ENCODE data around the gene TEAD1. TPM values are rescaled to one million over a fixed set of nuclear protein-coding genes. Genes with fewer than 3 reads are reported as not detected.

TEAD1 gene
- total and polyA plus RNA-seq, 9 of the 15 experiments (the other 6 are each of a cell fraction or from before 2014, with no cell fraction given): 1.7 to 17.7 (median 10.8) TPM

DNA sequence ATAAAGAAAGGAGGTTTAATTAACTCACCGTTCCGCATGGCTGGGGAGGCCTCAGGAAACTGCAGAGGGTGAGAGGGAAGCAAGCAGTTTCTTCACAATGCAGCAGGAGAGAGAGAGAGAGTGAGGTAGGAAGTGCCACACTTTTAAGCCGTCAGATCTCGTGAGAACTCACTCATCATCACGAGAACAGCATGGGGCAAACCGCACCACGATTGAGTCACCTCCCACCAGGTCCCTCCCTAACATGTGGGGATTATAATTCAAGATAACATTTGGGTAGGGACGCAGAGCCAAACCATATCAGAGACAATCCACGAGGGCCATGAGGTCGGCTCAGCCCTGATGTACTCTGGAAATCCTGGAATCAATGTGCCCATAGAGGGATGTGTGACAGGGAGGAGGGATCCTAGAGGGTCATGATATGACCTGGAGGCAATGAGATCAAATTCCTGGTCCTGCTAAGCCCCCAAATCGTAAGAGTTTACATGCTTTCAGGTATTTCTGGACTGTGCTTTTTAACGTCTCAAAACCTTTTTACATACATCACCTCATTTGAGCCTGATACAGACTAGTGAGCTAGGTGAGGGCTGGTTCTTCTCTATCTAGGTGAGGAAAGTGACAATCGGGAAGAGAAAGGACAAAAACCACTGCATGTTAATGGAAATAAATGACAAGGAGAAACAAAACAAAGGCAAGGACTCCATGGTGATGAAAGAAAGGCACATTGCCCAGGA is 315.4 kb downstream of the TEAD1 start (continued):
- TF ChIP-seq, protein P1, sequence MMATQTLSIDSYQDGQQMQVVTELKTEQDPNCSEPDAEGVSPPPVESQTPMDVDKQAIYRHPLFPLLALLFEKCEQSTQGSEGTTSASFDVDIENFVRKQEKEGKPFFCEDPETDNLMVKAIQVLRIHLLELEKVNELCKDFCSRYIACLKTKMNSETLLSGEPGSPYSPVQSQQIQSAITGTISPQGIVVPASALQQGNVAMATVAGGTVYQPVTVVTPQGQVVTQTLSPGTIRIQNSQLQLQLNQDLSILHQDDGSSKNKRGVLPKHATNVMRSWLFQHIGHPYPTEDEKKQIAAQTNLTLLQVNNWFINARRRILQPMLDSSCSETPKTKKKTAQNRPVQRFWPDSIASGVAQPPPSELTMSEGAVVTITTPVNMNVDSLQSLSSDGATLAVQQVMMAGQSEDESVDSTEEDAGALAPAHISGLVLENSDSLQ (IDR thresholded peaks at IDR 0.05): peak; percentile 55; the same call in 1 of the 2 replicates
- TF ChIP-seq CHD4 (IDR thresholded peaks at IDR 0.05; ENCODE audit: insufficient read depth, insufficient replicate concordance, low read depth, low read length, poor library complexity, severe bottlenecking): no peak
- TF ChIP-seq CBX5 (IDR thresholded peaks at IDR 0.05; ENCODE audit: borderline replicate concordance, low read depth): no peak
- TF ChIP-seq GTF2E2 (tag; IDR thresholded peaks at IDR 0.05): no peak
- no peak for TF ChIP-seq SIN3B (IDR thresholded peaks at IDR 0.05; ENCODE audit: low read depth)
- TF ChIP-seq, protein P2, sequence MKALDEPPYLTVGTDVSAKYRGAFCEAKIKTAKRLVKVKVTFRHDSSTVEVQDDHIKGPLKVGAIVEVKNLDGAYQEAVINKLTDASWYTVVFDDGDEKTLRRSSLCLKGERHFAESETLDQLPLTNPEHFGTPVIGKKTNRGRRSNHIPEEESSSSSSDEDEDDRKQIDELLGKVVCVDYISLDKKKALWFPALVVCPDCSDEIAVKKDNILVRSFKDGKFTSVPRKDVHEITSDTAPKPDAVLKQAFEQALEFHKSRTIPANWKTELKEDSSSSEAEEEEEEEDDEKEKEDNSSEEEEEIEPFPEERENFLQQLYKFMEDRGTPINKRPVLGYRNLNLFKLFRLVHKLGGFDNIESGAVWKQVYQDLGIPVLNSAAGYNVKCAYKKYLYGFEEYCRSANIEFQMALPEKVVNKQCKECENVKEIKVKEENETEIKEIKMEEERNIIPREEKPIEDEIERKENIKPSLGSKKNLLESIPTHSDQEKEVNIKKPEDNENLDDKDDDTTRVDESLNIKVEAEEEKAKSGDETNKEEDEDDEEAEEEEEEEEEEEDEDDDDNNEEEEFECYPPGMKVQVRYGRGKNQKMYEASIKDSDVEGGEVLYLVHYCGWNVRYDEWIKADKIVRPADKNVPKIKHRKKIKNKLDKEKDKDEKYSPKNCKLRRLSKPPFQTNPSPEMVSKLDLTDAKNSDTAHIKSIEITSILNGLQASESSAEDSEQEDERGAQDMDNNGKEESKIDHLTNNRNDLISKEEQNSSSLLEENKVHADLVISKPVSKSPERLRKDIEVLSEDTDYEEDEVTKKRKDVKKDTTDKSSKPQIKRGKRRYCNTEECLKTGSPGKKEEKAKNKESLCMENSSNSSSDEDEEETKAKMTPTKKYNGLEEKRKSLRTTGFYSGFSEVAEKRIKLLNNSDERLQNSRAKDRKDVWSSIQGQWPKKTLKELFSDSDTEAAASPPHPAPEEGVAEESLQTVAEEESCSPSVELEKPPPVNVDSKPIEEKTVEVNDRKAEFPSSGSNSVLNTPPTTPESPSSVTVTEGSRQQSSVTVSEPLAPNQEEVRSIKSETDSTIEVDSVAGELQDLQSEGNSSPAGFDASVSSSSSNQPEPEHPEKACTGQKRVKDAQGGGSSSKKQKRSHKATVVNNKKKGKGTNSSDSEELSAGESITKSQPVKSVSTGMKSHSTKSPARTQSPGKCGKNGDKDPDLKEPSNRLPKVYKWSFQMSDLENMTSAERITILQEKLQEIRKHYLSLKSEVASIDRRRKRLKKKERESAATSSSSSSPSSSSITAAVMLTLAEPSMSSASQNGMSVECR (CRISPR knock-in tag; IDR thresholded peaks at IDR 0.05): peak; percentile 47; the same call in 1 of the 2 replicates
- TF ChIP-seq CBX8 (IDR thresholded peaks at IDR 0.05; ENCODE audit: borderline replicate concordance, extremely low read depth, low read depth, low read length, poor library complexity, severe bottlenecking): no peak
- no peak for TF ChIP-seq ZNF408 (CRISPR knock-in tag; IDR thresholded peaks at IDR 0.05; ENCODE audit: low read depth)
- no peak for TF ChIP-seq MED1 (CRISPR knock-in tag; IDR thresholded peaks at IDR 0.05; ENCODE audit: borderline replicate concordance)
- TF ChIP-seq TOE1 (IDR thresholded peaks at IDR 0.05; ENCODE audit: borderline replicate concordance): peak; percentile 77; the same call in 1 of the 2 replicates
- TF ChIP-seq TOE1 (CRISPR knock-in tag; IDR thresholded peaks at IDR 0.05; ENCODE audit: borderline replicate concordance, low read depth): no peak
- no peak for TF ChIP-seq CBX2 (IDR thresholded peaks at IDR 0.05; ENCODE audit: insufficient read depth, low read length, poor library complexity, severe bottlenecking)
- peak; percentile 85 for TF ChIP-seq CREM (IDR thresholded peaks at IDR 0.05; ENCODE audit: low read depth)
- no peak for TF ChIP-seq SLC30A9 (CRISPR knock-in tag; IDR thresholded peaks at IDR 0.05)
- no peak for TF ChIP-seq MCM5 (IDR thresholded peaks at IDR 0.05; ENCODE audit: low read depth)
- TF ChIP-seq EWSR1 (IDR thresholded peaks at IDR 0.05; ENCODE audit: borderline replicate concordance, low read depth, partially characterized antibody): no peak
- no peak for TF ChIP-seq RBM34 (IDR thresholded peaks at IDR 0.05; ENCODE audit: borderline replicate concordance, insufficient read depth, low read length)
